Measurements from ENCODE around the gene CNEP1R1.

GRCh38 chr16:50040018-50040417, 15.0 kb downstream of the CNEP1R1 start:
- TF ChIP-seq CTCF (IDR thresholded peaks at IDR 0.05; ENCODE audit: poor library complexity, severe bottlenecking) (no peak), REST (IDR thresholded peaks at IDR 0.05; ENCODE audit: borderline replicate concordance) (no peak)

Measured in neural cell (in vitro differentiated cells).